ENCODE data around the gene SKIDA1.

DNA sequence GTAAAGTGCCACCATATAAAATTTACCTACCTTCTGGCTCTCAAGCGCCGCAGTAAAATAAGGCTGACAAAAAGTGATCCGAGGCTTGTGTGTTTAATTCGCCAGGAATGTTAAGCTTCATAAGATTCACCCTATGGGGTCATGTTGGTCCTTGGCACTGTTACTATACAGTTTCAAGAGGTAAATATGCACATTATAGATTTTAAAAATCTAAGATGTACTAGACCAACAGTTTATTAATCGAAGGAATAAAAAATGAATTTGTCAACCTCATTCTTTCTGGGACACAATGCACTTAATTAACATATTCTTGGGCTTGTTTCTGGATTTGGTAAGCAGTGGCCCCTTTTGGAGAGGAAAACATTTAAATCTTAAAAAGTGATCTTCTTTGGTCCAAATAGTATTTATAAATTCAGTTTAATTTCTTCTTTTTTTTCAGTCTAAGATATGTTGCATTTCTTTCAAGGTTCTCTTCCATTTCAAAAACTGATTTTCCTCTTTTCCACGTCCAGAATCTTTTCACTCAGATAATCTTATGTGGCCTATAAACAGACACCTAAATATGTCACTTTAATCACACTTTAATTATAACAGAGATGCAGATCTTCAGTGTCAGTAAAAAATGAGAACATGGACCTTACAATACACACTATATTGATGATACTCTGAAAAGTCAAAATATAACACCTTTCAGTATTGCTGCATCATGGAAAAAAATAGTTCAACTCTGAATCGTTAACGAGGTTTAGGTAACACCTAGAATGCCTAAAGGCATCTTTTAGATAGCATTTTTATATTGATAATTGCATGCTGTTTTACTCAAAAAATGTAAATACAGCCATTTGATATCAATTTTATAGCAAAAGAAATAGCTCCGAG is 3.8 kb upstream of the SKIDA1 start:
- TF ChIP-seq ZNF785 (tag by site-specific recombination; IDR thresholded peaks at IDR 0.05) (no peak), ZBTB44 (tag by site-specific recombination; IDR thresholded peaks at IDR 0.05) (no peak), PATZ1 (tag by site-specific recombination; IDR thresholded peaks at IDR 0.05) (no peak), ZNF629 (tag by site-specific recombination; IDR thresholded peaks at IDR 0.05) (no peak), KLF9 (tag by site-specific recombination; IDR thresholded peaks at IDR 0.05; ENCODE audit: low read depth) (no peak), ZBTB21 (tag by site-specific recombination; IDR thresholded peaks at IDR 0.05) (no peak), GFI1B (tag by site-specific recombination; IDR thresholded peaks at IDR 0.05) (no peak)
- TF ChIP-seq, protein P1, sequence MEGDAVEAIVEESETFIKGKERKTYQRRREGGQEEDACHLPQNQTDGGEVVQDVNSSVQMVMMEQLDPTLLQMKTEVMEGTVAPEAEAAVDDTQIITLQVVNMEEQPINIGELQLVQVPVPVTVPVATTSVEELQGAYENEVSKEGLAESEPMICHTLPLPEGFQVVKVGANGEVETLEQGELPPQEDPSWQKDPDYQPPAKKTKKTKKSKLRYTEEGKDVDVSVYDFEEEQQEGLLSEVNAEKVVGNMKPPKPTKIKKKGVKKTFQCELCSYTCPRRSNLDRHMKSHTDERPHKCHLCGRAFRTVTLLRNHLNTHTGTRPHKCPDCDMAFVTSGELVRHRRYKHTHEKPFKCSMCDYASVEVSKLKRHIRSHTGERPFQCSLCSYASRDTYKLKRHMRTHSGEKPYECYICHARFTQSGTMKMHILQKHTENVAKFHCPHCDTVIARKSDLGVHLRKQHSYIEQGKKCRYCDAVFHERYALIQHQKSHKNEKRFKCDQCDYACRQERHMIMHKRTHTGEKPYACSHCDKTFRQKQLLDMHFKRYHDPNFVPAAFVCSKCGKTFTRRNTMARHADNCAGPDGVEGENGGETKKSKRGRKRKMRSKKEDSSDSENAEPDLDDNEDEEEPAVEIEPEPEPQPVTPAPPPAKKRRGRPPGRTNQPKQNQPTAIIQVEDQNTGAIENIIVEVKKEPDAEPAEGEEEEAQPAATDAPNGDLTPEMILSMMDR (tag by site-specific recombination; IDR thresholded peaks at IDR 0.05) = no peak
